Measurements from ENCODE around the gene PLA2G2A.
"Not testable (repeated sequence)": the region's sequence is repeated elsewhere in the genome, so short reads cannot be mapped to it uniquely, and the experiment has no call there.

PLA2G2A gene, protein sequence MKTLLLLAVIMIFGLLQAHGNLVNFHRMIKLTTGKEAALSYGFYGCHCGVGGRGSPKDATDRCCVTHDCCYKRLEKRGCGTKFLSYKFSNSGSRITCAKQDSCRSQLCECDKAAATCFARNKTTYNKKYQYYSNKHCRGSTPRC
- 0 reads per million in 9 experiments for total RNA-seq

DNA sequence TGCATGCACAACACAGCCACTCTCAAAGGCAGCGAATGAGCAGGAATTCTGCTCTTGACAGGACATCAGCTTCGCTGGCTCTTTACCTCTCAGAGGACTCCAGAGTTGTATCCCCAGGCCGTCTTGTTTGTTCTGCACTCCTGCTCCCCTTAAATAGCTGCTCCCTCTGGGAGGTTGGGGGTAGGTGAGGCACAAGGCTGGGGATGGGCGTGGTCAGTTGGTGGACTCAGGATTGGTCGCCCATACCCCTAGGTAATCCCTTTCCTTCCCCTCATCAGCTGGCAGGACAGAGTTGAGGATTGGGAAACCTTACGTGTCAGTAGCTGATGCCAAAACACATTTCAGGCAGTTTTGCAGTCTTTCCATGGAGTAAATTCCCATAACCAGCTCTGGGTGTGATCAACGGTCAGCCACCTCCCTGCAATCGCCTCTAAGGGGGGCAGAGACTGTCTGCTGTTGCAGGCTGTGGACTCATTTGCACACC, at the start of gene PLA2G2A:
Gene PLA2G2A, minus strand, starts transcription at position 125 of the 484 bp plus-strand sequence. CDS start 845 bp downstream, outside the sequence.
- H3K4me3 Mint-ChIP-seq, result no peak within 1 kb of the TSS
- ATAC-seq (replicated peaks), result no peak

DNA sequence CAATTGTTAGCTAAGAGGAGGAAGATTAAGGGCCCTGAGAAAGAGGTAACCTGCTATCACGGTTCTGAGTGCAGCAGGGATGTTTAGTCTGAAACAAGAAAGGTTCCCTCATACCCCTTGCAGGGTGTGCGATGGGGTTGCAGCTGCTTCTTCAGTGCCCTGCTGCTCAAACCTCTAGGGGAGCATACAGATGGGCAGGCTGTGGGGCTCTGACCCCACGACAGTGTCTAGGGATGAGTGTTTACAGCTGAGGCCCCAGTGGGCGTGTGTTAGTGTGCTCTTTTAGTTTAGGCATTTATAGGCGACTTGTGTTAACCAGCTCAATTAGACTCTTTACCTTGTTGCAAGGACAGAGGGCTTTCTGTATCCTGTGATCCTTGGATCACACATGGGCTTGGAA, 49.3 kb upstream of the PLA2G2A start:
- peaks cover 2% of the 10 kb centered on the region for H3K36me3 Mint-ChIP-seq (ENCODE audit: insufficient read depth)
- H3K27ac Mint-ChIP-seq, result no peak overlapping the region
- H3K27me3 Mint-ChIP-seq, result peaks cover 14 to 69% of the 10 kb centered on the region in 2 donors
- ATAC-seq (replicated peaks) (no peak), DNase-seq (no peak)
- peaks cover 0 to 2% of the 10 kb centered on the region in 2 donors for H3K9me3 Mint-ChIP-seq
- H3K4me3 Mint-ChIP-seq, result no peak overlapping the region
- H3K4me1 Mint-ChIP-seq (ENCODE audit: low read depth in 2 of 2), result no peaks in the 10 kb centered on the region

More for the DNA sequence above, at the start of gene PLA2G2A:
- no peak for DNase-seq
- H3K9me3 Mint-ChIP-seq, result no peaks in the 10 kb centered on the region
- no peaks in the 10 kb centered on the region for H3K36me3 Mint-ChIP-seq (ENCODE audit: insufficient read depth)
- no peaks in the 10 kb centered on the region for H3K4me1 Mint-ChIP-seq (ENCODE audit: low read depth in 2 of 2)
- H3K27me3 Mint-ChIP-seq, result peaks cover 27 to 68% of the 10 kb centered on the region in 2 donors
- no peak within 1 kb of the TSS for H3K27ac Mint-ChIP-seq

GRCh38 chr1:20028125-20028524, 48.7 kb upstream of the PLA2G2A start:
- no peak overlapping the region for H3K27ac Mint-ChIP-seq
- H3K4me1 Mint-ChIP-seq (ENCODE audit: low read depth in 2 of 2), result no peaks in the 10 kb centered on the region
- H3K9me3 Mint-ChIP-seq, result no peaks in the 10 kb centered on the region
- no peak overlapping the region for H3K4me3 Mint-ChIP-seq
- no peak for DNase-seq
- H3K27me3 Mint-ChIP-seq, result peaks cover 20 to 65% of the 10 kb centered on the region in 2 donors
- peaks cover 2% of the 10 kb centered on the region for H3K36me3 Mint-ChIP-seq (ENCODE audit: insufficient read depth)
- ATAC-seq (replicated peaks), result no peak

DNA sequence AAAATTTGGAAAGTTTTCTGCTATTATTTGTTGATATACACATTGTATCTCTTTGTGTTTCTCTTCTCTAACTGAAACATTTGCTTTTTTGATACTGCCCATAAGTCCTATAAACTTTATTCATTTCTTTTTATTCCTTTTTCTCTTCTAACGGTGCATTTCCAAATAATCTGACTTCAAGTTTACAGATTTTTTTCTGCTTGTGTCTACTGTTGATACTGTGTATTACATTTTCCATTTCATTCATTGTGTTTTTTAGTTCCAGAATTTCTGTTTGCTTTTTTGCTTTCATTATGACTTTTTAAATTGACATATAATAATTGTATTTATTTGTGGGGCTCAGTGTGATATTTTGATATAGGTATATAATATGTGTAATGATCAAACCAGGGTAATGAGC, 38.3 kb upstream of the PLA2G2A start:
- H3K9me3 Mint-ChIP-seq, result peaks cover 3 to 9% of the 10 kb centered on the region in 2 donors
- H3K4me1 Mint-ChIP-seq (ENCODE audit: low read depth in 2 of 2), result no peaks in the 10 kb centered on the region
- ATAC-seq (replicated peaks) (no peak), DNase-seq (no peak)
- peaks cover 10 to 34% of the 10 kb centered on the region in 2 donors for H3K27me3 Mint-ChIP-seq
- H3K4me3 Mint-ChIP-seq, result no peak overlapping the region
- no peaks in the 10 kb centered on the region for H3K36me3 Mint-ChIP-seq (ENCODE audit: insufficient read depth)
- H3K27ac Mint-ChIP-seq, result no peak overlapping the region

DNA sequence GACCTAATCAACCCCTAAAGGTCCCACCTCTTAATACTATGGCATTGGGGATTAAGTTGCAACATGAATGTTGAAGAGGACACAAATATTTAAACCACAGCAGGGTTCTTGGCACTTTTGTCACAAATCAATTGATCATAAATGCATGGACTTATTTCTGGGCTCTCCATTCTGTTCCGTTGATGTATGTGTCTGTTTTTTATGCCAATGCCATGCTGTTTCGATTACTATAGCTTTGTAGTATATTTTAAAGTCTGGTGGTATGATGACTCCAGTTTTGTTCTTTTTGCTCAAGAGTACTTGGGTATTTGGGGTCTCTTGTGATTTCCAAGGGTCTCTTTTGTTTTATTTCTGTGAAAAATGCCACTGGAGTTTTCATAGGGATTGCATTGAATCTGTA, 34.7 kb upstream of the PLA2G2A start:
- Mint-ChIP-seq H3K27ac (no peak overlapping the region), H3K36me3 (ENCODE audit: insufficient read depth) (no peaks in the 10 kb centered on the region), H3K4me3 (no peak overlapping the region), H3K4me1 (ENCODE audit: low read depth in 2 of 2) (no peaks in the 10 kb centered on the region), H3K9me3 (peaks cover 3 to 9% of the 10 kb centered on the region in 2 donors), H3K27me3 (peaks cover 23 to 36% of the 10 kb centered on the region in 2 donors)
- no peak for ATAC-seq (replicated peaks)
- DNase-seq, result no peak

GRCh38 chr1:20010016-20010415, 30.6 kb upstream of the PLA2G2A start:
- H3K27me3 Mint-ChIP-seq, result peaks cover 44 to 49% of the 10 kb centered on the region in 2 donors
- no peaks in the 10 kb centered on the region for H3K36me3 Mint-ChIP-seq (ENCODE audit: insufficient read depth)
- no peaks in the 10 kb centered on the region for H3K4me1 Mint-ChIP-seq (ENCODE audit: low read depth in 2 of 2)
- H3K4me3 Mint-ChIP-seq, result no peak overlapping the region
- ATAC-seq (replicated peaks) (no peak), DNase-seq (no peak)
- no peak overlapping the region for H3K27ac Mint-ChIP-seq
- H3K9me3 Mint-ChIP-seq, result no peaks in the 10 kb centered on the region

- H3K4me1 Mint-ChIP-seq (ENCODE audit: low read depth in 2 of 2), result no peaks in the 10 kb centered on the region
- no peak for DNase-seq
- no peak for ATAC-seq (replicated peaks)
- no peaks in the 10 kb centered on the region for H3K9me3 Mint-ChIP-seq
- peaks cover 48 to 57% of the 10 kb centered on the region in 2 donors for H3K27me3 Mint-ChIP-seq
- no peak overlapping the region for H3K4me3 Mint-ChIP-seq
- no peak overlapping the region for H3K27ac Mint-ChIP-seq
- no peaks in the 10 kb centered on the region for H3K36me3 Mint-ChIP-seq (ENCODE audit: insufficient read depth)
Observed at GRCh38 chr1:20009212-20009611, 29.8 kb upstream of the PLA2G2A start.

GRCh38 chr1:20008391-20008841, 29.0 kb upstream of the PLA2G2A start:
- Mint-ChIP-seq H3K27me3 (peaks cover 50 to 62% of the 10 kb centered on the region in 2 donors), H3K4me3 (no peak overlapping the region), H3K36me3 (ENCODE audit: insufficient read depth) (no peaks in the 10 kb centered on the region), H3K4me1 (ENCODE audit: low read depth in 2 of 2) (no peaks in the 10 kb centered on the region), H3K9me3 (peaks cover 0 to 5% of the 10 kb centered on the region in 2 donors), H3K27ac (no peak overlapping the region)
- DNase-seq, result no peak
- no peak for ATAC-seq (replicated peaks)

GRCh38 chr1:19998823-19999222, 19.4 kb upstream of the PLA2G2A start:
- H3K9me3 Mint-ChIP-seq; H3K4me3 Mint-ChIP-seq; DNase-seq; ATAC-seq (replicated peaks); H3K36me3 Mint-ChIP-seq (ENCODE audit: insufficient read depth); H3K4me1 Mint-ChIP-seq (ENCODE audit: low read depth in 2 of 2); H3K27ac Mint-ChIP-seq: not testable (repeated sequence)
- peaks cover 72 to 90% of the 10 kb centered on the region in 2 donors for H3K27me3 Mint-ChIP-seq

- peaks cover 74 to 83% of the 10 kb centered on the region in 2 donors for H3K27me3 Mint-ChIP-seq
- no peak for ATAC-seq (replicated peaks)
Observed at GRCh38 chr1:19990689-19991088, 11.3 kb upstream of the PLA2G2A start.

DNA sequence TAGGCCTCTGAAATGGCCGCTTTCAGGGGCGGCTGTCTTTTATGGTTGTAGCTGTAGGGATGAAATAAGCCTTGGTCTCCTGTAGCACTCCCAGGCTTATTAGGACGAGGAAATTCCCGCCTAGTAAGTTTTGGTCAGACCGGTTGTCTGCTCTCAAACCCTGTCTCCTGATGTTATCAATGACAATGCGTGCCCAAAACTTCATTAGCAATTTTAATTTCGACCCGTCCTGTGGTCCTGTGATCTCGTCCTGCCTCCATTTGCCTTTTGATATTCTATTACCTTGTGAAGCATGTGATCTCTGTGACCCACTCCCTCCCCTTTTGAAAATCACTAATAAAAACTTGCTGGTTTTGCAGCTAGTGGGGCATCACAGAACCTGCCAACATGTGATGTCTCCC, 10.8 kb upstream of the PLA2G2A start:
- not testable (repeated sequence) for H3K27ac Mint-ChIP-seq; H3K4me3 Mint-ChIP-seq; H3K4me1 Mint-ChIP-seq (ENCODE audit: low read depth in 2 of 2); H3K9me3 Mint-ChIP-seq; DNase-seq; H3K36me3 Mint-ChIP-seq (ENCODE audit: insufficient read depth); ATAC-seq (replicated peaks)
- peaks cover 74 to 79% of the 10 kb centered on the region in 2 donors for H3K27me3 Mint-ChIP-seq

More at GRCh38 chr1:19990689-19991088, 11.3 kb upstream of the PLA2G2A start:
- Mint-ChIP-seq H3K9me3 (no peaks in the 10 kb centered on the region), H3K36me3 (ENCODE audit: insufficient read depth) (no peaks in the 10 kb centered on the region), H3K27ac (no peak overlapping the region), H3K4me1 (ENCODE audit: low read depth in 2 of 2) (peaks cover 0 to 4% of the 10 kb centered on the region in 2 donors), H3K4me3 (no peak overlapping the region)
- DNase-seq, result no peak

GRCh38 chr1:19988267-19989006, 9.0 kb upstream of the PLA2G2A start:
- ATAC-seq (replicated peaks), result no peak
- Mint-ChIP-seq H3K4me3 (no peak overlapping the region), H3K9me3 (no peaks in the 10 kb centered on the region), H3K36me3 (ENCODE audit: insufficient read depth) (no peaks in the 10 kb centered on the region), H3K4me1 (ENCODE audit: low read depth in 2 of 2) (peaks cover 0 to 4% of the 10 kb centered on the region in 2 donors), H3K27ac (no peak overlapping the region), H3K27me3 (peaks cover 61% of the 10 kb centered on the region in 2 donors)
- no peak for DNase-seq

DNA sequence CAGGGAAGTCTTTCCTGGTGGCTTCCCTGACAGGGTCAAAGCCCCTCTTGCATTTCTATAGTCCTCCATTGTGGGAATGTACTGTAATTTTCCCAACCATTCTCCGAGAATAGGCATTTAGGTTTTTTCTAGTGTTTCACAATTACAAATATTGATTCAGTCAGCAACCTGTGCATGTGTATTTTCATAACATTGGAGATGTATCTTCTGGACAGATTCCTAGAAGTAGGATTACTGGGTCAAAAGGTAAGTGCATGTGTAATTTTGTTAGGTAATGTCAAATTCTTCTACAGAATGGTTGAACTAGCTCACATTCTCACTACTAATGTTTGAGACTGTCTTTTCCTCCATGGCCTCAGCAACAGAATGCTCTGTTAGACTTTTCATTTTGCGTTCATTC, 8.3 kb upstream of the PLA2G2A start:
- Mint-ChIP-seq H3K36me3 (ENCODE audit: insufficient read depth) (no peaks in the 10 kb centered on the region), H3K4me3 (no peak overlapping the region), H3K9me3 (no peaks in the 10 kb centered on the region), H3K27ac (no peak overlapping the region), H3K4me1 (ENCODE audit: low read depth in 2 of 2) (peaks cover 0 to 4% of the 10 kb centered on the region in 2 donors), H3K27me3 (peaks cover 54 to 59% of the 10 kb centered on the region in 2 donors)
- ATAC-seq (replicated peaks) (no peak), DNase-seq (no peak)

All from effector memory CD8-positive, alpha-beta T cell (primary cell).